NB4 (cell line): ENCODE measurements around the gene CAPNS2.

ENCODE experiments used
- DNase-seq: peaks from one replicate; pipeline ENCODE4 v3.0.0; 2010; ENCODE audit warnings: low read depth
- H3K4me3 ChIP-seq: one replicate; pipeline ENCODE4 v1.5.1; 2011; ENCODE audit warnings: mild to moderate bottlenecking, low read depth, low read length, moderate library complexity
- MYC ChIP-seq: IDR thresholded peaks from 2 replicates; pipeline ENCODE4 v1.6.1; 2011; ENCODE audit warnings: low read depth, low read length
- POLR2A ChIP-seq: IDR thresholded peaks from 2 replicates; pipeline ENCODE4 v1.6.1; 2011; ENCODE audit warnings: mild to moderate bottlenecking; ENCODE audit not compliant: insufficient read length; ENCODE audit errors: extremely low read depth
- TF ChIP-seq, protein P1 (sequence below): IDR thresholded peaks from one replicate; pipeline ENCODE4 v1.5.1; 2012; ENCODE audit warnings: low read depth, low read length
- TF ChIP-seq, protein P2 (sequence below): IDR thresholded peaks from 2 replicates; pipeline ENCODE4 v1.6.1; 2011; ENCODE audit warnings: low read depth, low read length

CAPNS2 gene

DNA sequence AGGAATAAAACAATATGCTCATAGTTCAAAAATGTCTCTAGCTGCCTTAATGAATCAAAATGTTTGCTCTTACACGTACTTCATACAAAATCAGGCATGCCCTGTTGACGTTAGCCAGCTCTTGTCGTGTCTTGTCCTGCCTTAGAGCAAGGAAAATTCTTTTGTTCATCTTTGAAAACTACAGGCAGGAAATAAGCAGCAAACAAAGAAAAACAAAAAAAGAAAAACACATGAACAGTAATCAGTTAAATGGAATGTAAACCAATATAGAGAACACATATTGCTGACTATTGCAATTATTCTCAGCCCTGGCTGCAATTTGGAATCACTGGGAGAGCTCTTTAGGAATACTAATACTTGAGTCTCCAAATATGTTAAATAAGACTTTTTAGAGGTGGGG lies 1.7 kb downstream of the CAPNS2 start:
- H3K4me3 ChIP-seq = no peak overlapping the region
- no peak for DNase-seq
- TF ChIP-seq POLR2A (no peak), MYC (no peak)
- TF ChIP-seq, protein P1, sequence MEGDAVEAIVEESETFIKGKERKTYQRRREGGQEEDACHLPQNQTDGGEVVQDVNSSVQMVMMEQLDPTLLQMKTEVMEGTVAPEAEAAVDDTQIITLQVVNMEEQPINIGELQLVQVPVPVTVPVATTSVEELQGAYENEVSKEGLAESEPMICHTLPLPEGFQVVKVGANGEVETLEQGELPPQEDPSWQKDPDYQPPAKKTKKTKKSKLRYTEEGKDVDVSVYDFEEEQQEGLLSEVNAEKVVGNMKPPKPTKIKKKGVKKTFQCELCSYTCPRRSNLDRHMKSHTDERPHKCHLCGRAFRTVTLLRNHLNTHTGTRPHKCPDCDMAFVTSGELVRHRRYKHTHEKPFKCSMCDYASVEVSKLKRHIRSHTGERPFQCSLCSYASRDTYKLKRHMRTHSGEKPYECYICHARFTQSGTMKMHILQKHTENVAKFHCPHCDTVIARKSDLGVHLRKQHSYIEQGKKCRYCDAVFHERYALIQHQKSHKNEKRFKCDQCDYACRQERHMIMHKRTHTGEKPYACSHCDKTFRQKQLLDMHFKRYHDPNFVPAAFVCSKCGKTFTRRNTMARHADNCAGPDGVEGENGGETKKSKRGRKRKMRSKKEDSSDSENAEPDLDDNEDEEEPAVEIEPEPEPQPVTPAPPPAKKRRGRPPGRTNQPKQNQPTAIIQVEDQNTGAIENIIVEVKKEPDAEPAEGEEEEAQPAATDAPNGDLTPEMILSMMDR = no peak
- TF ChIP-seq, protein P2, sequence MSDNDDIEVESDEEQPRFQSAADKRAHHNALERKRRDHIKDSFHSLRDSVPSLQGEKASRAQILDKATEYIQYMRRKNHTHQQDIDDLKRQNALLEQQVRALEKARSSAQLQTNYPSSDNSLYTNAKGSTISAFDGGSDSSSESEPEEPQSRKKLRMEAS = no peak

DNA sequence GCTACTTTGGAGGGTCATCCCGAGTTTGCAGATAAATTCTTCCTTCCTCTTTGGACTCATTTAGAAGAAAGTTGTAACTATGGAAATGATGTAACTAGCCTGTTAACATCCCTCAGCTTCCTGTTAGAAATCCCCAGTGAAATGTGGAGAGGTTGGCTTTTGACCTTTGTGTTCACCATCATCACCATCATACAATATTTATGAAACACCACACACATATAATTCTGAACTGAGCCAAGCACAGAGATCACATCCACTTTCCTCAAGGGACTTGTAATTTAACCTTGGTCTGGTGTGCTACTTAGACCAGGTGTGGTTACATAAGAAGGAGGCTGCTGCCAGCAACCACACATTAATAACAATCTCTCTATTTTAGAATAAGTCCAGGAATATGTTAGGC lies 2.5 kb downstream of the CAPNS2 start:
- TF ChIP-seq, protein P2 = no peak
- no peak for TF ChIP-seq MYC
- TF ChIP-seq POLR2A = no peak
- TF ChIP-seq, protein P1 = no peak
- no peak overlapping the region for H3K4me3 ChIP-seq
- peak; percentile 83 for DNase-seq

DNA sequence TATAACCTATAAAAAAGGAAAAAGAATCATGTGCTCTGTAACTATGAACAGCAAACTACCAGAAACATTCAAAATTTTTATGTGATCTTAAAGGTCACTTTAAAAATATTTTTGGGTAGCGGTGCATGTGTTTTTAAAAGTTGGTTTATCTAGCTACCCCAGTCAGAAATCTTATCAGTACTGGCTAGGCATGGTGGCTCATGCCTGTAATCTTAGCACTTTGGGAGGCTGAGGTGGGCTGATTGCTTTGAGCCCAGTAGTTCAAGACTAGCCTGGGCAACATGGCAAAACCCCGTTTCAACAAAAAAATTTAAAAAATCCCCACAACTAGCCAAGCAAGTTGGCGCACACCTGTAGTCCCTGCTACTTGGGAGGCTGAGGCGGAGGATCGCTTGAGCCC lies 3.7 kb downstream of the CAPNS2 start:
- DNase-seq = no peak
- no peak overlapping the region for H3K4me3 ChIP-seq
- TF ChIP-seq, protein P2 = no peak
- TF ChIP-seq POLR2A (no peak), MYC (no peak)
- TF ChIP-seq, protein P1 = no peak

DNA sequence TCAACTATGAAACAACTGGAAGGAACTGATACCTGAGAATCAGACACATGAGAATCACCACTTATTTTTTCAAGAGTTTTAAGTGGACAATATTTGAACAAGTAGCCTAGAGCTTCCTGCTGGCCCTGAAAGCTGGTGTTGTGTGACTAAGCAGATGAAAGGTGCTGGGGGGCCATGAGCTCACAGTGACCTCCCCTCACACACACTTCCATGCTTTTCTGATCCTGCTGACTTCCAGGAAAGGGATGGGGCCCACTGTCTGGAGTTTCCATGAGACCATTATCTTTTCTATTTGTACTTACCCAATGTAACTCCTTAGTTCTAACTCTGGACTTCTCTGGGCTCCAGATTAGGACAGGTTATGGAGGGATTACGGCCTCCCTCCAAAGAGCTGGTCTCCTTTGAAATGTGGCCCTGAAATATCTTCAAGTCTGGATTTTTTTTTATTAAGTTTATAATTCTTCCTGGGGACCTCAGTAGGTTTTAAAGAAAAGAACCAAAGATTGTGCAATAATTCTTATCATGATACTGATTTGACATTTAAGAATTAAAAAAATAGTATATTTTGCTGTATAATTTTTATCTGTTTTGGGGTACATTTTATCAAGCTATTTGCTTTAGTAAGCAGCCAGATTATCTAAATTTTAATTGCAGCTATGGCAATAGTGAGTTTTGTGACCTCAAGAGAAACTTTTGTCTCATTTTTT lies 4.9 kb downstream of the CAPNS2 start:
- TF ChIP-seq MYC = no peak
- TF ChIP-seq, protein P1 = no peak
- no peak for TF ChIP-seq POLR2A
- TF ChIP-seq, protein P2 = no peak
- no peak overlapping the region for H3K4me3 ChIP-seq
- DNase-seq = no peak

DNA sequence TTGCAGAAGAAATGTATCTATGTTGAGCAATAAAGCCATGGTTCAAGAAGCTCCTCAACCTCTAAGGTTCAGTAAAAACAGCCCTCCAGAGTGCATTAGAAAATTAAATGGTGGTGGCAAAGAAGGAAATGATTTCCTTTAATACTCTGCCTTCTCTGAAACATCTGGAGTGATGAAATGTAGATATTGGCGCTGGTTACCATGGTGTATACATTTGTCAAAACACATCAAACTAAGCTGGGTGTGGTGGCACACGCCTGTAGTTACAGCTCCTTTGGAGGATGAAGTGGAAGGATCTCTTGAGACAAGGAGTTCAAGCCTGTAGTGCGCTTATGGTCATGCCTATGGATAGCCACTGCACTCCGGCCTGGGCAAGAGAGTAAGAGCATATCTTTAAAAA lies 6.0 kb downstream of the CAPNS2 start:
- H3K4me3 ChIP-seq = no peak overlapping the region
- no peak for DNase-seq
- no peak for TF ChIP-seq MYC

DNA sequence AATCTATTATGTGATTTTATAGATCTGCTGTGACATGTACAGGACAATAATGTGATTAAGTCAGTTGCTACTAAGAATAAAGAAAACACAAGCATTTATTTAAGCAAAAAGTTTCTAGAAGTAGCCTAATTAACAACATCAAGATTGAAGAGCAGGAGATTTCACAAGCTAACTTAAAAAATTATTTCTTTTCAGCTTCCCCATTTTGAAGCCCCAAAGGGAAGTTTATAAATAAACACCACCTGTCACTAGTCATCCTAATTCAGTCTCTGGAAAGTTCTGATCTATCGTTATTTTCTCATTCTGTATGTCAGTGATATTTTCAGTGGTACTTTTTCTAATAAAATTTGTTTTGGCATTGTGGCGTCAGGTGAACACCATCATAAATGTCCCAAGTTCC lies 8.3 kb downstream of the CAPNS2 start:
- no peak overlapping the region for H3K4me3 ChIP-seq
- TF ChIP-seq MYC (no peak), POLR2A (no peak)
- TF ChIP-seq, protein P2 = no peak
- TF ChIP-seq, protein P1 = no peak
- DNase-seq = peak; percentile 8
